Measurements from ENCODE around the gene KIF19. TPM values are rescaled to one million over a fixed set of nuclear protein-coding genes. Genes with fewer than 3 reads are reported as not detected.

KIF19 gene
- total RNA-seq, 1 donor from 2014 or later, result not detected

- peaks cover 10% of the 10 kb centered on the region for H3K27me3 ChIP-seq (ENCODE audit: control insufficient read depth, insufficient read depth, low read length)
- H3K4me3 ChIP-seq (ENCODE audit: low read depth, low read length), result no peak overlapping the region
- no peaks in the 10 kb centered on the region for H3K36me3 ChIP-seq (ENCODE audit: control insufficient read depth, insufficient read depth, low read length)
- no peak for TF ChIP-seq CTCF (IDR thresholded peaks at IDR 0.05; ENCODE audit: insufficient read depth, low read length, poor library complexity, severe bottlenecking)
- DNase-seq (ENCODE audit: low read depth), result no peak
These were observed 63.2 kb downstream of the KIF19 start for GRCh38 chr17:74389084-74389753.

GRCh38 chr17:74389937-74390679 is 64.1 kb downstream of the KIF19 start:
- Histone ChIP-seq H3K36me3 (ENCODE audit: control insufficient read depth, insufficient read depth, low read length) (no peaks in the 10 kb centered on the region), H3K4me3 (ENCODE audit: low read depth, low read length) (no peak overlapping the region), H3K27me3 (ENCODE audit: control insufficient read depth, insufficient read depth, low read length) (peaks cover 10% of the 10 kb centered on the region)
- no peak for TF ChIP-seq CTCF (IDR thresholded peaks at IDR 0.05; ENCODE audit: insufficient read depth, low read length, poor library complexity, severe bottlenecking)
- DNase-seq (ENCODE audit: low read depth), result no peak

- DNase-seq (ENCODE audit: low read depth), result no peak
These were observed 64.9 kb downstream of the KIF19 start for GRCh38 chr17:74390680-74391653.

GRCh38 chr17:74391771-74392170 is 65.7 kb downstream of the KIF19 start:
- H3K36me3 ChIP-seq (ENCODE audit: control insufficient read depth, insufficient read depth, low read length), result no peaks in the 10 kb centered on the region
- no peak for DNase-seq (ENCODE audit: low read depth)
- H3K4me3 ChIP-seq (ENCODE audit: low read depth, low read length), result no peak overlapping the region
- peaks cover 10% of the 10 kb centered on the region for H3K27me3 ChIP-seq (ENCODE audit: control insufficient read depth, insufficient read depth, low read length)
- TF ChIP-seq CTCF (IDR thresholded peaks at IDR 0.05; ENCODE audit: insufficient read depth, low read length, poor library complexity, severe bottlenecking), result no peak

More at GRCh38 chr17:74390680-74391653, 64.9 kb downstream of the KIF19 start:
- no peak for TF ChIP-seq CTCF (IDR thresholded peaks at IDR 0.05; ENCODE audit: insufficient read depth, low read length, poor library complexity, severe bottlenecking)
- H3K4me3 ChIP-seq (ENCODE audit: low read depth, low read length), result no peak overlapping the region
- peaks cover 10% of the 10 kb centered on the region for H3K27me3 ChIP-seq (ENCODE audit: control insufficient read depth, insufficient read depth, low read length)
- no peaks in the 10 kb centered on the region for H3K36me3 ChIP-seq (ENCODE audit: control insufficient read depth, insufficient read depth, low read length)

GRCh38 chr17:74392848-74393247 is 66.8 kb downstream of the KIF19 start:
- H3K4me3 ChIP-seq (ENCODE audit: low read depth, low read length), result no peak overlapping the region
- DNase-seq (ENCODE audit: low read depth), result no peak
- TF ChIP-seq CTCF (IDR thresholded peaks at IDR 0.05; ENCODE audit: insufficient read depth, low read length, poor library complexity, severe bottlenecking), result no peak
- no peaks in the 10 kb centered on the region for H3K36me3 ChIP-seq (ENCODE audit: control insufficient read depth, insufficient read depth, low read length)
- peaks cover 10% of the 10 kb centered on the region for H3K27me3 ChIP-seq (ENCODE audit: control insufficient read depth, insufficient read depth, low read length)

Measured in kidney epithelial cell (primary cell).